ENCODE data around the gene NEXMIF.
"Not testable (repeated sequence)": the region's sequence is repeated elsewhere in the genome, so short reads cannot be mapped to it uniquely, and the experiment has no call there.

Gene NEXMIF

GRCh38 chrX:74788545-74789086, 136.6 kb downstream of the NEXMIF start:
- peak; percentile 36 for FAIRE-seq

- no peak for FAIRE-seq
Measured at GRCh38 chrX:74784629-74785028, 140.6 kb downstream of the NEXMIF start.

GRCh38 chrX:74781507-74782034, 143.7 kb downstream of the NEXMIF start:
- no peak for FAIRE-seq

- no peak for FAIRE-seq
Measured at GRCh38 chrX:74779175-74779574, 146.1 kb downstream of the NEXMIF start.

GRCh38 chrX:74774988-74775387, 150.3 kb downstream of the NEXMIF start:
- FAIRE-seq: peak; percentile 51

GRCh38 chrX:74736450-74736849, 188.8 kb downstream of the NEXMIF start:
- no peak for FAIRE-seq

GRCh38 chrX:74705269-74705668, 220.0 kb downstream of the NEXMIF start:
- FAIRE-seq: no peak

GRCh38 chrX:74701343-74701742, 223.9 kb downstream of the NEXMIF start:
- FAIRE-seq: not testable (repeated sequence)

GRCh38 chrX:74684466-74684865, 240.8 kb downstream of the NEXMIF start:
- no peak for FAIRE-seq
